Bronchial epithelial cell (primary cell): ENCODE data around the gene GDF15. TPM values are rescaled to one million over a fixed set of nuclear protein-coding genes. Genes with fewer than 3 reads are reported as not detected.

Source experiments
- DNase-seq: peaks from one replicate; pipeline ENCODE4 v3.0.0-alpha.2; 2010; ENCODE audit warnings: low read depth
- FAIRE-seq: peaks from 2 replicates; lab custom pipeline; 2011; peaks lifted over from hg19 to GRCh38; lab: Jason Lieb, UNC
- H3K27me3 ChIP-seq: 2 replicates; pipeline ENCODE4 v1.5.1; 2011; ENCODE audit warnings: low read length; ENCODE audit not compliant: control insufficient read depth, insufficient read depth
- H3K36me3 ChIP-seq: 2 replicates; pipeline ENCODE4 v1.5.1; 2011; ENCODE audit warnings: low read length; ENCODE audit not compliant: control insufficient read depth, insufficient read depth
- H3K4me3 ChIP-seq: 2 replicates; pipeline ENCODE4 v1.5.1; 2011; ENCODE audit warnings: mild to moderate bottlenecking, low read depth, low read length, control low read depth
- CTCF ChIP-seq: IDR thresholded peaks from 2 replicates; pipeline ENCODE4 v1.5.1; 2011; ENCODE audit warnings: mild to moderate bottlenecking, moderate library complexity, low read length, control low read depth, inconsistent platforms; ENCODE audit not compliant: insufficient read depth, severe bottlenecking
- total RNA-seq: library from RNA; depleted of rRNA; stranded (reverse); fragments of >200 nt; gene quantifications from 2 replicates; pipeline ENCODE4 v1.2.1, GENCODE V29; 2014

Gene GDF15
- total RNA-seq, 1 donor from 2014 or later = 123 TPM

DNA sequence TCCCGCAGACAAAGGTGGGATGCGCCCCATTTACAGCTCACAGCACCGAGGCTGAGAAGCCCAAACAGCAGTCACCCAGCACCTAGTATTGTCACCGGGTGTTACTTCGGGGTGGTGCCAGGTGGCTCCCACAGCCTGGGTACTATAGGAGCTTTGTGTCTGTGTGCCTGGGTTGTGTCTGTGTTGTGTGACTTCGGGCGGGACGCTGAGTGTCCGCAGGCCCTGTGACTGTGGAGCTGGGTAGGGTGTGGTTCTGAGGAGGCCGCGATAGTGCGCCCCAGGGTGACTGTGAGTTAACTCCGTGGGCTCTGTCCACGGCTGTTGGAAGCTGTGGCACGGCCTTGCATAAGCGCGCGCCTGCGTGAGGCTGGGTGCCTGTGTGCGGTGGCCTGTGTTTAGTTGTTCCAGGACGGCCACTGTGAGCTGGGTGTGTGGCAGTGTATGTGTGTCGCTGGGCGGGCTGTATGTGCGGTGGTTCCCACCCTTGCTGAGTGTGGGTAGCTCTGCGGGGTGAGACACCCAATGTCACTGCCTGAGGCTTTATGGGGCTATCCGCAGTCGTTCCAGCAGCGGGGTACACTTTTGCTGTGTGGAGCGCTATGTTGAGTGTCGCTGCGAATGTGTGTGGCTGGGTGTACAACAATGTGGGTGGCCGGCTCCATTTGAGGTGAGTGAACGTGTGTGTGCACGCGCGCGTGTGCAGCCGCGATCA, 32.7 kb downstream of the GDF15 start:
- Histone ChIP-seq H3K4me3 (peak overlapping the region; percentile 59), H3K27me3 (no peaks in the 10 kb centered on the region), H3K36me3 (no peaks in the 10 kb centered on the region)
- TF ChIP-seq CTCF = no peak
- DNase-seq (no peak), FAIRE-seq (no peak)

- Histone ChIP-seq H3K27me3 (no peaks in the 10 kb centered on the region), H3K4me3 (peak within 1 kb of the TSS; percentile 59), H3K36me3 (no peaks in the 10 kb centered on the region)
- FAIRE-seq = no peak
- no peak for TF ChIP-seq CTCF
- DNase-seq = no peak
Observed at GRCh38 chr19:18419195-18419698, 33.3 kb downstream of the GDF15 start, which contains the start of gene SSBP4. TSS of gene SSBP4 (plus strand) at chr19:18419398. CDS start at chr19:18419649, 251 bp downstream.

DNA sequence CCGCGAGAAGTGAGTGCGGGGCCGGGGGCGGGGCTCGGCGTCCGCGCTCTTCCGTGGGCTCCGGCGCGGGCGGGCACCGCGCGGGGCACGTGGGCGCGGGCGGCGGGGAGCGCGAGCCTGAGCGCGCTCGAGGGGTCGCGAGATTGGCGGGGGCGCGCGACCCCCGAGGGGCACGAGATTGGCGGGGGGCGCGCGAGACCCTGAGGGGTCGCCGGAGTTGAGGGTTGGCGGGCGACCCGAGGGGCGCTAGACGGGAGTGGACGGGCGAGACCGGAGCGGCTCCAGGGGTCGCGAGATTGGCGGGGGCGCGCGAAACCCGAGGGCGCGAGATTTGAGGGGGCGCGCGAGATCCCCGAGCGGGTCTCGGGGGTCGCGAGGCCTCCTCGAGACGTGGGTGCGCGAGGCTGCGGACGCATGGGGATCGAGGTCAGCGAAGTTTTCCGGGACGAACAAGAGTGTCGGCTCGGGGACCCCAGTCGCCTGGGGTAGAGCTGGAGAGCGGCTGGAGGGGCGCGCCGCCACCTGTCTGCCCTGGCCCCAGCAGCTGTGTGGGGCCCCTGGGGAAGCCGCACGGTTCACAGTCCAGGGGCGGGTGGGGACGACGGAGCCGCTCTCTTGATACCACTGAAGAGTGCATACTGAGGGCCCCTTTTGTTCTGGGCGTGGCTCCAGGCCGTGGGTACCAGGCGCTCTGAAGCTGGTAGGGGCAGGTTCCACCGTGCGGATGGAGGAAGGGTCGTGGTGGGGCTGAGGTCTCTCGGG, 33.9 kb downstream of the GDF15 start:
- TF ChIP-seq CTCF = no peak
- Histone ChIP-seq H3K4me3 (peak overlapping the region; percentile 59), H3K27me3 (no peaks in the 10 kb centered on the region), H3K36me3 (no peaks in the 10 kb centered on the region)
- DNase-seq (no peak), FAIRE-seq (no peak)

DNA sequence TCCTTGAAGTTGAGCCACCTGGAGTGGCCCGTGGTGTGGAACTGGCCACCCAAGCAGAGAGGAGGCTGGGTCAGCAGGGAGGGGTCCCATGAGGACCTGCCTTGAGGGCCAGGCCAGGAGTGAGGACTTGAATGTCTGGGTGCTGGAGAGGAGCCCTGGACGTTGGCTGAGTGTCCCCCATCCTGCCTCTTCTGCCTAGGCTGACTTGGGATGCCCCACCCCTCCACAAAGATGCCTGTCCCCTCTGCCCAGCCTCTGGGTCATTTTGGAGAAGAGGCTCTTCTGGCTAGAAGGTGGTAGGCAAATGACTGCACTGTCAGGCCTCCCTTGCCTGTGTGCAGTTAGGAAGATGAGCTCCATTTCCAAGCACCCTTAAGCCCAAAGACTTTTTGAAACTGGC, 35.0 kb downstream of the GDF15 start:
- no peak for TF ChIP-seq CTCF
- no peaks in the 10 kb centered on the region for H3K36me3 ChIP-seq
- FAIRE-seq = no peak
- no peaks in the 10 kb centered on the region for H3K27me3 ChIP-seq
- no peak overlapping the region for H3K4me3 ChIP-seq
- no peak for DNase-seq

DNA sequence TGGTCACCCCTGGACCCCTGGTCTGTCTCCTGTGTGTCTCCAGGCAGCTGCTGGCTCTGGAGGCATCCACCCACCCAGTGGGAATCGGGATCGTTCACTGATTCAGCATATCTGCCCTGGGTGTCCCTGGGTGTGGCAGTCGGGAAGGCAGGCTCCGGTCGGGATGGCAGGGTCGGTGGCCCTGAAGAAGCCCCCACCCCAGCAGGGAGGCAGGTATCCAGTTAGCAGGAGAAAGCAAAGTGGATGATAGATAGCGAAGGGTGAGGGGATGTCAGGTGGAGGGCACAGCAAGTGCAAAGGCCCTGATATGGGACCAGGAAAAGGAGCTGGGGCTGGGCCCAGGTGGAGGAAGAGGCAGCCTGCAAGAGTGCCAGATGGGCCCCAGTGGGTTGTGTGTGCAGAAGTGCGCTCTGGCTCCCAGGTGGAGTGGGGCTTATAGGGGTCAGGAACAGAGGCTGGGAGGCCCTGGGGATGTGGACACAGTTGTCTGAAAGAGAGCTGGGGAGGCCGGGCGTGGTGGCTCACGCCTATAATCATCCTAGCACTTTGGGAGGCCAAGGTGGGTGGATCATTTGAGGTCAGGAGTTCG, 35.5 kb downstream of the GDF15 start:
- H3K27me3 ChIP-seq = no peaks in the 10 kb centered on the region
- DNase-seq (no peak), FAIRE-seq (no peak)
- H3K36me3 ChIP-seq = no peaks in the 10 kb centered on the region
- no peak overlapping the region for H3K4me3 ChIP-seq
- no peak for TF ChIP-seq CTCF
